GM12874 (cell line): ENCODE data around the gene PLCXD3.

Experiments used
- CTCF ChIP-seq: IDR thresholded peaks from 2 replicates; pipeline ENCODE4 v1.5.1; 2011; ENCODE audit warnings: low read depth, mild to moderate bottlenecking, control low read depth, low read length, moderate library complexity; ENCODE audit not compliant: insufficient read depth

The PLCXD3 gene

GRCh38 chr5:41263335-41263734 is 247.1 kb downstream of the PLCXD3 start:
- no peak for TF ChIP-seq CTCF
